K562 (cell line): ENCODE results near the gene FAM124B. TPM values are rescaled to one million over a fixed set of nuclear protein-coding genes. Genes with fewer than 3 reads are reported as not detected.

ENCODE experiments used
- BRD4 ChIP-seq: fragments of 200-600 bp; sonication (generic); IDR thresholded peaks from 2 replicates; pipeline ENCODE4 v1.6.1; 2017; ENCODE audit warnings: inconsistent platforms
- CREBBP ChIP-seq: IDR thresholded peaks from one replicate; pipeline ENCODE4 v1.6.1; 2012; ENCODE audit warnings: low read depth, mild to moderate bottlenecking, control low read depth, inconsistent platforms, low read length
- HNRNPUL1 ChIP-seq: fragments of 200-400 bp; formaldehyde crosslinking; IDR thresholded peaks from 2 replicates; pipeline ENCODE4 v1.6.1; 2017; ENCODE audit warnings: low read length
- MCM5 ChIP-seq: fragments of 450-650 bp; IDR thresholded peaks from 2 replicates; pipeline ENCODE4 v1.6.1; 2016; ENCODE audit warnings: low read depth
- OTX1 ChIP-seq: fragments of 450-650 bp; formaldehyde crosslinking; IDR thresholded peaks from 2 replicates; pipeline ENCODE4 v1.4.0; 2022; ENCODE audit warnings: mild to moderate bottlenecking
- RBFOX2 ChIP-seq: fragments of 200-400 bp; formaldehyde crosslinking; IDR thresholded peaks from 2 replicates; pipeline ENCODE4 v1.6.1; 2017; ENCODE audit warnings: low read depth, mild to moderate bottlenecking, low read length, moderate library complexity
- RBM14 ChIP-seq: fragments of 200-400 bp; formaldehyde crosslinking; IDR thresholded peaks from 2 replicates; pipeline ENCODE4 v1.6.1; 2018; ENCODE audit warnings: low read depth, mild to moderate bottlenecking, low read length, moderate library complexity, borderline replicate concordance; ENCODE audit not compliant: insufficient read depth
- SRSF3 ChIP-seq: fragments of 200-400 bp; formaldehyde crosslinking; IDR thresholded peaks from 2 replicates; pipeline ENCODE4 v1.6.1; 2016; ENCODE audit warnings: mild to moderate bottlenecking, low read length, moderate library complexity; ENCODE audit not compliant: insufficient read depth
- ZBTB8A ChIP-seq: fragments of 450-650 bp; IDR thresholded peaks from 2 replicates; pipeline ENCODE4 v1.6.1; 2018; ENCODE audit warnings: mild to moderate bottlenecking, moderate library complexity; ENCODE audit not compliant: partially characterized antibody
- polyA plus RNA-seq, 8 experiments: library from polyadenylated mRNA; depleted of rRNA in 4 of 8; stranded (reverse) in 5 of 8; unstranded in 3 of 8; fragments of >200 nt; fragmentation: Nextera tagmentation in 2 of 8; fragmentation: Illumina TruSeq in 1 of 8; extraction: Ambion mirVana in 2 of 8; extraction: Trizol in 1 of 8; gene quantifications; 2 replicates each; pipeline versions ENCODE4 v1.2.1 to v1.2.3, GENCODE V29; 2011 to 2014; ENCODE audit warnings: inconsistent platforms in 1 of 8, missing spikeins in 1 of 8
- total RNA-seq, 7 experiments: library from RNA; depleted of rRNA in 6 of 7; stranded (reverse); fragments of >200 nt in 6 of 7; fragmentation: Illumina TruSeq in 2 of 7; extraction: Trizol in 2 of 7; gene quantifications; 2 replicates each; pipeline versions ENCODE4 v1.2.1 to v1.2.3, GENCODE V29; 2011 to 2021; ENCODE audit warnings: low replicate concordance in 1 of 7
- TF ChIP-seq, protein P1 (sequence below): fragments of 250-450 bp; sonication (Bioruptor Pico); IDR thresholded peaks from 2 replicates; pipeline ENCODE4 v1.4.0; 2020; ENCODE audit warnings: borderline replicate concordance
- TF ChIP-seq, protein P2 (sequence below), 2 experiments: fragments of 450-650 bp; IDR thresholded peaks; 2 replicates each; pipeline ENCODE4 v1.6.1; 2016
- TF ChIP-seq, protein P3 (sequence below): fragments of 250-450 bp; sonication (Bioruptor Pico); IDR thresholded peaks from 2 replicates; pipeline ENCODE4 v1.5.0; 2021; ENCODE audit warnings: mild to moderate bottlenecking, moderate library complexity
- TF ChIP-seq, protein P4 (sequence below): fragments of 250-450 bp; sonication (Bioruptor Pico); IDR thresholded peaks from 2 replicates; pipeline ENCODE4 v1.4.0; 2020; ENCODE audit warnings: mild to moderate bottlenecking, moderate library complexity, borderline replicate concordance
- TF ChIP-seq, protein P5 (sequence below): fragments of 450-650 bp; formaldehyde crosslinking; IDR thresholded peaks from 2 replicates; pipeline ENCODE4 v1.4.0; 2020; ENCODE audit warnings: mild to moderate bottlenecking, moderate library complexity

Gene FAM124B
- total and polyA plus RNA-seq, 9 of the 15 experiments (the other 6 are each of a cell fraction or from before 2014, with no cell fraction given), result 6.2 to 21.4 (median 9.3) TPM

DNA sequence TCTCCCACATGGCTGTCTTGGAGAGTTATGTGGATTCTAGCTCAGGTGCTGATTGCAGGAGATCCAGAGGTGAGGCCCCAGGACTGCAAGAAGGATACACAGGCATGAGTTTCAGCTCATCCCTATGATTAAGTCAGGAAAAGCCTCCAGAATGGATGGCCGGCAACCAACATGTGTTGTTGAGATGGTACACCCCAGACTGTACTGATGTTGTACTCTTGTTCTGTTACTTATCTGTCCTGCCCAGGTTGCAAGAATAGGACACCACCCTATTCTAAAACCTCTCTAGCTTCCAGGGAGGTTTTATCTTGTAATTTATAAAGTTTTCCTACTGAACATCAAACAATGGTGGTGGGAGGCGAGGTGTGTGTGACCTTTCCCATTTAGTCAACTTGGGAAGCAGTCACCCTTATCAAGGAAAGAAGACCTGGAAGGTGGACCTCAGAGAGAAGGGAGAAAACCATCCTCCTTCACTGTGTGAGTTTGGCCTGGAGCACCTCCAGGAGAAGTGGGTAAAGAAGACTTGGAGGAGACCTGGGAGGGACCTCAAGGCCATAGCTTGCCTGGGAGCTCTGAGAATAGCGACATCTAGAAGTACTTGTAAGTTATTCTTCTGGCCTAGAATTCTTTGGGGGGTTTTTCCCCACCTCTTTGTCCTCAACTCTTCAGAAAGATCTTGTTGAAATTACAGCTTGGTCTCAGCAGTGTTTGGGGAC, 8.6 kb downstream of the FAM124B start (continued):
- TF ChIP-seq RBFOX2, result no peak
- TF ChIP-seq, protein P1, sequence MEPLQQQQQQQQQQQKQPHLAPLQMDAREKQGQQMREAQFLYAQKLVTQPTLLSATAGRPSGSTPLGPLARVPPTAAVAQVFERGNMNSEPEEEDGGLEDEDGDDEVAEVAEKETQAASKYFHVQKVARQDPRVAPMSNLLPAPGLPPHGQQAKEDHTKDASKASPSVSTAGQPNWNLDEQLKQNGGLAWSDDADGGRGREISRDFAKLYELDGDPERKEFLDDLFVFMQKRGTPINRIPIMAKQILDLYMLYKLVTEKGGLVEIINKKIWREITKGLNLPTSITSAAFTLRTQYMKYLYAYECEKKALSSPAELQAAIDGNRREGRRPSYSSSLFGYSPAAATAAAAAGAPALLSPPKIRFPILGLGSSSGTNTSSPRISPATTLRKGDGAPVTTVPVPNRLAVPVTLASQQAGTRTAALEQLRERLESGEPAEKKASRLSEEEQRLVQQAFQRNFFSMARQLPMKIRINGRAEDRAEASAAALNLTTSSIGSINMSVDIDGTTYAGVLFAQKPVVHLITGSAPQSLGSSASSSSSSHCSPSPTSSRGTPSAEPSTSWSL, result no peak
- TF ChIP-seq, protein P2, sequence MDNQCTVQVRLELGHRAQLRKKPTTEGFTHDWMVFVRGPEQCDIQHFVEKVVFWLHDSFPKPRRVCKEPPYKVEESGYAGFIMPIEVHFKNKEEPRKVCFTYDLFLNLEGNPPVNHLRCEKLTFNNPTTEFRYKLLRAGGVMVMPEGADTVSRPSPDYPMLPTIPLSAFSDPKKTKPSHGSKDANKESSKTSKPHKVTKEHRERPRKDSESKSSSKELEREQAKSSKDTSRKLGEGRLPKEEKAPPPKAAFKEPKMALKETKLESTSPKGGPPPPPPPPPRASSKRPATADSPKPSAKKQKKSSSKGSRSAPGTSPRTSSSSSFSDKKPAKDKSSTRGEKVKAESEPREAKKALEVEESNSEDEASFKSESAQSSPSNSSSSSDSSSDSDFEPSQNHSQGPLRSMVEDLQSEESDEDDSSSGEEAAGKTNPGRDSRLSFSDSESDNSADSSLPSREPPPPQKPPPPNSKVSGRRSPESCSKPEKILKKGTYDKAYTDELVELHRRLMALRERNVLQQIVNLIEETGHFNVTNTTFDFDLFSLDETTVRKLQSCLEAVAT (IDR thresholded peaks at IDR 0.05), result no peak
- TF ChIP-seq BRD4, result no peak
- TF ChIP-seq, protein P3, sequence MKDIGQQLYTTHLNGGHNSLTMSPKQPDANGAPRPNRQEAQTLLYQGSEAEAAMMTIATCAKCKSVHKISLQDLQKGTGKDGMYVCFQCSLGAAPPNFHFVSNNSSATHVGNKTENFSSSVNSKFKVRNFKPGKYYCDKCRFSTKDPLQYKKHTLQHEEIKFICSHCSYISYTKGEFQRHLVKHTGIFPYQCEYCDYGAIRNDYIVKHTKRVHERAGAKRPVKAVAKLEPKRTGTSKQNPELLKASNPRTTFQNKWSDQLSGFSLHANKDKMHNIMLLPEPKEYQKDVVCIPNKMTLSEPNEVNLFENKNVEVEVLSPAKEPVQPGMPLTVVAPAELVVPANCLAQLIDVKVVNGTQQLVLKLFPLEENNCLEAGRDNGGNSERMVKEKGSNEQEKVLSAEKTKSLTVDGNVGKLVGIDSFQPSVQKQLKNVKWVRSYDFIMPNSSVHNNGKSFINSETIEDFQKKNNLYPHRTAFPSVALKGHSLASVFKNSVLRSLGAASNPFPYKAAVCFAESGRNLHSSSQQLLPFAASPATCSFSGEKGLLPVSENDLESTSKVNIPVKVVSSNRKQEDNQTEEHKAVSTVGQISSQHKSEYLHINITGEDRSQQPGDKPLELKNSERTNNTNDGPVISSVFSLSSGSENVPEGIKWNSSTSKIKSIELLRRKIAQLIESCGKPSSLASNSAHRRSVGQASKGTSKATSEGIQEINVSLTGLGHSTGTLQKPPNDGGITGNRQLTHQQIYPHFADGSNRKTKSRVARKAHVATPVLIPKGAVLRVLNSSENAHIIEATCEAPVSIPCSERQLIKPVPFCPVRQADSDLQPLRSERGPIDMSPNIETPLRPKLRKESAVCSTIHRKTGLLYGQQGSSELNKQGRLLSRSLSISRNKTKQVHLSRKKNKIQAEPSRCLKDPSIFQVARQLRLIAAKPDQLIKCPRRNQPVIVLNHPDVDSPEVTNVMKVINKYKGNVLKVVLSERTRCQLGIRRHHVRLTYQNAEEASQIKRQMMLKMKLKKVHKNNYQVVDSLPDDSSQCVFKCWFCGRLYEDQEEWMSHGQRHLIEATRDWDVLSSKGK (CRISPR knock-in tag), result no peak
- TF ChIP-seq, protein P4, sequence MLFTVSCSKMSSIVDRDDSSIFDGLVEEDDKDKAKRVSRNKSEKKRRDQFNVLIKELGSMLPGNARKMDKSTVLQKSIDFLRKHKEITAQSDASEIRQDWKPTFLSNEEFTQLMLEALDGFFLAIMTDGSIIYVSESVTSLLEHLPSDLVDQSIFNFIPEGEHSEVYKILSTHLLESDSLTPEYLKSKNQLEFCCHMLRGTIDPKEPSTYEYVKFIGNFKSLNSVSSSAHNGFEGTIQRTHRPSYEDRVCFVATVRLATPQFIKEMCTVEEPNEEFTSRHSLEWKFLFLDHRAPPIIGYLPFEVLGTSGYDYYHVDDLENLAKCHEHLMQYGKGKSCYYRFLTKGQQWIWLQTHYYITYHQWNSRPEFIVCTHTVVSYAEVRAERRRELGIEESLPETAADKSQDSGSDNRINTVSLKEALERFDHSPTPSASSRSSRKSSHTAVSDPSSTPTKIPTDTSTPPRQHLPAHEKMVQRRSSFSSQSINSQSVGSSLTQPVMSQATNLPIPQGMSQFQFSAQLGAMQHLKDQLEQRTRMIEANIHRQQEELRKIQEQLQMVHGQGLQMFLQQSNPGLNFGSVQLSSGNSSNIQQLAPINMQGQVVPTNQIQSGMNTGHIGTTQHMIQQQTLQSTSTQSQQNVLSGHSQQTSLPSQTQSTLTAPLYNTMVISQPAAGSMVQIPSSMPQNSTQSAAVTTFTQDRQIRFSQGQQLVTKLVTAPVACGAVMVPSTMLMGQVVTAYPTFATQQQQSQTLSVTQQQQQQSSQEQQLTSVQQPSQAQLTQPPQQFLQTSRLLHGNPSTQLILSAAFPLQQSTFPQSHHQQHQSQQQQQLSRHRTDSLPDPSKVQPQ (CRISPR knock-in tag), result no peak
- TF ChIP-seq CREBBP, result no peak
- TF ChIP-seq, protein P5, sequence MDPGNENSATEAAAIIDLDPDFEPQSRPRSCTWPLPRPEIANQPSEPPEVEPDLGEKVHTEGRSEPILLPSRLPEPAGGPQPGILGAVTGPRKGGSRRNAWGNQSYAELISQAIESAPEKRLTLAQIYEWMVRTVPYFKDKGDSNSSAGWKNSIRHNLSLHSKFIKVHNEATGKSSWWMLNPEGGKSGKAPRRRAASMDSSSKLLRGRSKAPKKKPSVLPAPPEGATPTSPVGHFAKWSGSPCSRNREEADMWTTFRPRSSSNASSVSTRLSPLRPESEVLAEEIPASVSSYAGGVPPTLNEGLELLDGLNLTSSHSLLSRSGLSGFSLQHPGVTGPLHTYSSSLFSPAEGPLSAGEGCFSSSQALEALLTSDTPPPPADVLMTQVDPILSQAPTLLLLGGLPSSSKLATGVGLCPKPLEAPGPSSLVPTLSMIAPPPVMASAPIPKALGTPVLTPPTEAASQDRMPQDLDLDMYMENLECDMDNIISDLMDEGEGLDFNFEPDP, result no peak
- TF ChIP-seq RBM14, result no peak
- TF ChIP-seq MCM5, result no peak
- TF ChIP-seq SRSF3, result no peak
- no peak for TF ChIP-seq OTX1 (CRISPR knock-in tag)
- TF ChIP-seq ZBTB8A, result no peak
- no peak for TF ChIP-seq HNRNPUL1
